Measurements from ENCODE around the gene TNNT1.

DNA sequence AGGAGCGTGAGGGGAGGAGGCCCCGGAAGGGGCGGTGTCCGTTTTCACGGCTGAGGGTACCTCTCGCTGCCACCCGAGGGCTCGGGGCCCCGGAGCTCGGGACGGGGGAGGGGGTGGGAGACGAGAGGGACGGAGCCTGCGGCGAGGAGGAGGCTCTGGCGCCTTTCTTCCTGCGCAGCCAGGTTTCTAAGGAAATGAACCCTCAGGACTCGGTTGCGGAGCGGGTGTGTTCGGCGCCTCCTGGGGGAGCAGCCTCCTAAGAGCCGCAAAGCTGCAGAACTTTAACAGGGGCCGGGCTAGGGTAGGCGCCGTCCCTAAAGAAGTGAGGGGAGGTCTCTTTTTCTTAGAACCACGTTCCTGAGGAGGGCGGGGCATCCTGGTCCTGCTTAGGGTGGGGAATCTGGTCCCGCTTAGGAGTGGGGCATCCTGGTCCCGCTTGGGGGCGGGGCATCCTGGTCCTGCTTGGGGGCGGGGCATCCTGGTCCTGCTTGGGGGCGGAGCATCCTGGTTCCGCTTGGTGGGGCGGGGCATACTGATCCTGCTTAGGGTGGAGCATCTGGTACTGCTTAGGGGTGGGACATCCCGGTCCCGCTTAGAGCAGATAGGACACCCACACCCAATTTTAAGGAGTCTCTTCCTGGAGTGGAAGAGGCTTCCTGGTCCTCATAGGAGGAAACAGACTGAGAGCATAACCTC is 24.9 kb upstream of the TNNT1 start:
- TF ChIP-seq, protein P1, sequence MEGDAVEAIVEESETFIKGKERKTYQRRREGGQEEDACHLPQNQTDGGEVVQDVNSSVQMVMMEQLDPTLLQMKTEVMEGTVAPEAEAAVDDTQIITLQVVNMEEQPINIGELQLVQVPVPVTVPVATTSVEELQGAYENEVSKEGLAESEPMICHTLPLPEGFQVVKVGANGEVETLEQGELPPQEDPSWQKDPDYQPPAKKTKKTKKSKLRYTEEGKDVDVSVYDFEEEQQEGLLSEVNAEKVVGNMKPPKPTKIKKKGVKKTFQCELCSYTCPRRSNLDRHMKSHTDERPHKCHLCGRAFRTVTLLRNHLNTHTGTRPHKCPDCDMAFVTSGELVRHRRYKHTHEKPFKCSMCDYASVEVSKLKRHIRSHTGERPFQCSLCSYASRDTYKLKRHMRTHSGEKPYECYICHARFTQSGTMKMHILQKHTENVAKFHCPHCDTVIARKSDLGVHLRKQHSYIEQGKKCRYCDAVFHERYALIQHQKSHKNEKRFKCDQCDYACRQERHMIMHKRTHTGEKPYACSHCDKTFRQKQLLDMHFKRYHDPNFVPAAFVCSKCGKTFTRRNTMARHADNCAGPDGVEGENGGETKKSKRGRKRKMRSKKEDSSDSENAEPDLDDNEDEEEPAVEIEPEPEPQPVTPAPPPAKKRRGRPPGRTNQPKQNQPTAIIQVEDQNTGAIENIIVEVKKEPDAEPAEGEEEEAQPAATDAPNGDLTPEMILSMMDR (IDR thresholded peaks at IDR 0.05; ENCODE audit: borderline replicate concordance, extremely low read depth, low read length, poor library complexity, severe bottlenecking) = no peak
- TF ChIP-seq EZH2 (IDR thresholded peaks at IDR 0.05; ENCODE audit: borderline replicate concordance, low read depth, low read length, severe bottlenecking) = no peak
